Measurements from ENCODE around the gene THAP12.

The THAP12 gene

GRCh38 chr11:76371170-76371569, 9.8 kb downstream of the THAP12 start:
- no peaks in the 10 kb centered on the region for H3K27me3 ChIP-seq (ENCODE audit: control insufficient read depth, insufficient read depth, low read length)
- H3K9me3 ChIP-seq (ENCODE audit: control insufficient read depth, insufficient read depth, low read length) = no peaks in the 10 kb centered on the region
- H3K4me1 ChIP-seq (ENCODE audit: control insufficient read depth, insufficient read depth, low read length) = no peaks in the 10 kb centered on the region
- no peak overlapping the region for H3K9ac ChIP-seq (ENCODE audit: low read depth, low read length)
- H3K4me3 ChIP-seq (ENCODE audit: low read depth, low read length) = no peak overlapping the region
- no peaks in the 10 kb centered on the region for H3K36me3 ChIP-seq (ENCODE audit: control insufficient read depth, insufficient read depth, low read length)

GRCh38 chr11:76369406-76369805, 11.5 kb downstream of the THAP12 start:
- no peak overlapping the region for H3K9ac ChIP-seq (ENCODE audit: low read depth, low read length)
- no peaks in the 10 kb centered on the region for H3K27me3 ChIP-seq (ENCODE audit: control insufficient read depth, insufficient read depth, low read length)
- H3K36me3 ChIP-seq (ENCODE audit: control insufficient read depth, insufficient read depth, low read length) = no peaks in the 10 kb centered on the region
- H3K9me3 ChIP-seq (ENCODE audit: control insufficient read depth, insufficient read depth, low read length) = no peaks in the 10 kb centered on the region
- no peak overlapping the region for H3K4me3 ChIP-seq (ENCODE audit: low read depth, low read length)
- H3K4me1 ChIP-seq (ENCODE audit: control insufficient read depth, insufficient read depth, low read length) = peaks cover 2% of the 10 kb centered on the region

- H3K4me3 ChIP-seq (ENCODE audit: low read depth, low read length) = no peak overlapping the region
- H3K27me3 ChIP-seq (ENCODE audit: control insufficient read depth, insufficient read depth, low read length) = no peaks in the 10 kb centered on the region
- H3K36me3 ChIP-seq (ENCODE audit: control insufficient read depth, insufficient read depth, low read length) = no peaks in the 10 kb centered on the region
- H3K9ac ChIP-seq (ENCODE audit: low read depth, low read length) = no peak overlapping the region
- H3K9me3 ChIP-seq (ENCODE audit: control insufficient read depth, insufficient read depth, low read length) = no peaks in the 10 kb centered on the region
- H3K4me1 ChIP-seq (ENCODE audit: control insufficient read depth, insufficient read depth, low read length) = peaks cover 2% of the 10 kb centered on the region
These were observed 12.4 kb downstream of the THAP12 start for GRCh38 chr11:76368490-76368889.

GRCh38 chr11:76365038-76365679, 15.8 kb downstream of the THAP12 start:
- Histone ChIP-seq H3K9ac (ENCODE audit: low read depth, low read length) (no peak overlapping the region), H3K4me1 (ENCODE audit: control insufficient read depth, insufficient read depth, low read length) (peaks cover 2% of the 10 kb centered on the region), H3K36me3 (ENCODE audit: control insufficient read depth, insufficient read depth, low read length) (no peaks in the 10 kb centered on the region), H3K9me3 (ENCODE audit: control insufficient read depth, insufficient read depth, low read length) (no peaks in the 10 kb centered on the region), H3K4me3 (ENCODE audit: low read depth, low read length) (no peak overlapping the region), H3K27me3 (ENCODE audit: control insufficient read depth, insufficient read depth, low read length) (no peaks in the 10 kb centered on the region)

- Histone ChIP-seq H3K27me3 (ENCODE audit: control insufficient read depth, insufficient read depth, low read length) (no peaks in the 10 kb centered on the region), H3K36me3 (ENCODE audit: control insufficient read depth, insufficient read depth, low read length) (no peaks in the 10 kb centered on the region), H3K9me3 (ENCODE audit: control insufficient read depth, insufficient read depth, low read length) (no peaks in the 10 kb centered on the region)
These were observed 18.2 kb downstream of the THAP12 start for GRCh38 chr11:76362716-76363115.

GRCh38 chr11:76361776-76362175, 19.2 kb downstream of the THAP12 start:
- Histone ChIP-seq H3K4me1 (ENCODE audit: control insufficient read depth, insufficient read depth, low read length) (peaks cover 2% of the 10 kb centered on the region), H3K27me3 (ENCODE audit: control insufficient read depth, insufficient read depth, low read length) (no peaks in the 10 kb centered on the region), H3K9ac (ENCODE audit: low read depth, low read length) (no peak overlapping the region), H3K4me3 (ENCODE audit: low read depth, low read length) (no peak overlapping the region), H3K9me3 (ENCODE audit: control insufficient read depth, insufficient read depth, low read length) (no peaks in the 10 kb centered on the region), H3K36me3 (ENCODE audit: control insufficient read depth, insufficient read depth, low read length) (no peaks in the 10 kb centered on the region)

More at GRCh38 chr11:76362716-76363115, 18.2 kb downstream of the THAP12 start:
- Histone ChIP-seq H3K4me1 (ENCODE audit: control insufficient read depth, insufficient read depth, low read length) (peaks cover 2% of the 10 kb centered on the region), H3K9ac (ENCODE audit: low read depth, low read length) (no peak overlapping the region), H3K4me3 (ENCODE audit: low read depth, low read length) (no peak overlapping the region)

GRCh38 chr11:76361374-76361773, 19.6 kb downstream of the THAP12 start:
- Histone ChIP-seq H3K9ac (ENCODE audit: low read depth, low read length) (no peak overlapping the region), H3K4me3 (ENCODE audit: low read depth, low read length) (no peak overlapping the region), H3K36me3 (ENCODE audit: control insufficient read depth, insufficient read depth, low read length) (no peaks in the 10 kb centered on the region), H3K9me3 (ENCODE audit: control insufficient read depth, insufficient read depth, low read length) (no peaks in the 10 kb centered on the region), H3K4me1 (ENCODE audit: control insufficient read depth, insufficient read depth, low read length) (peaks cover 2% of the 10 kb centered on the region), H3K27me3 (ENCODE audit: control insufficient read depth, insufficient read depth, low read length) (no peaks in the 10 kb centered on the region)

- H3K9ac ChIP-seq (ENCODE audit: low read depth, low read length) = no peak overlapping the region
- no peak overlapping the region for H3K4me3 ChIP-seq (ENCODE audit: low read depth, low read length)
- no peaks in the 10 kb centered on the region for H3K27me3 ChIP-seq (ENCODE audit: control insufficient read depth, insufficient read depth, low read length)
- no peaks in the 10 kb centered on the region for H3K9me3 ChIP-seq (ENCODE audit: control insufficient read depth, insufficient read depth, low read length)
- no peaks in the 10 kb centered on the region for H3K36me3 ChIP-seq (ENCODE audit: control insufficient read depth, insufficient read depth, low read length)
- no peaks in the 10 kb centered on the region for H3K4me1 ChIP-seq (ENCODE audit: control insufficient read depth, insufficient read depth, low read length)
These were observed 25.8 kb downstream of the THAP12 start for GRCh38 chr11:76355172-76355571.

- Histone ChIP-seq H3K4me3 (ENCODE audit: low read depth, low read length) (no peak overlapping the region), H3K9ac (ENCODE audit: low read depth, low read length) (no peak overlapping the region), H3K4me1 (ENCODE audit: control insufficient read depth, insufficient read depth, low read length) (no peaks in the 10 kb centered on the region), H3K36me3 (ENCODE audit: control insufficient read depth, insufficient read depth, low read length) (no peaks in the 10 kb centered on the region), H3K9me3 (ENCODE audit: control insufficient read depth, insufficient read depth, low read length) (no peaks in the 10 kb centered on the region), H3K27me3 (ENCODE audit: control insufficient read depth, insufficient read depth, low read length) (no peaks in the 10 kb centered on the region)
These were observed 32.6 kb downstream of the THAP12 start for GRCh38 chr11:76348348-76348747.

GRCh38 chr11:76347466-76347865, 33.5 kb downstream of the THAP12 start:
- no peaks in the 10 kb centered on the region for H3K27me3 ChIP-seq (ENCODE audit: control insufficient read depth, insufficient read depth, low read length)
- H3K9ac ChIP-seq (ENCODE audit: low read depth, low read length) = no peak overlapping the region

GRCh38 chr11:76339221-76339620, 41.7 kb downstream of the THAP12 start:
- Histone ChIP-seq H3K36me3 (ENCODE audit: control insufficient read depth, insufficient read depth, low read length) (peaks cover 2% of the 10 kb centered on the region), H3K4me1 (ENCODE audit: control insufficient read depth, insufficient read depth, low read length) (no peaks in the 10 kb centered on the region), H3K9ac (ENCODE audit: low read depth, low read length) (no peak overlapping the region), H3K9me3 (ENCODE audit: control insufficient read depth, insufficient read depth, low read length) (no peaks in the 10 kb centered on the region), H3K27me3 (ENCODE audit: control insufficient read depth, insufficient read depth, low read length) (no peaks in the 10 kb centered on the region), H3K4me3 (ENCODE audit: low read depth, low read length) (no peak overlapping the region)

More at GRCh38 chr11:76347466-76347865, 33.5 kb downstream of the THAP12 start:
- H3K36me3 ChIP-seq (ENCODE audit: control insufficient read depth, insufficient read depth, low read length) = no peaks in the 10 kb centered on the region
- no peaks in the 10 kb centered on the region for H3K9me3 ChIP-seq (ENCODE audit: control insufficient read depth, insufficient read depth, low read length)
- H3K4me3 ChIP-seq (ENCODE audit: low read depth, low read length) = no peak overlapping the region
- no peaks in the 10 kb centered on the region for H3K4me1 ChIP-seq (ENCODE audit: control insufficient read depth, insufficient read depth, low read length)

GRCh38 chr11:76337923-76338322, 43.0 kb downstream of the THAP12 start:
- Histone ChIP-seq H3K9ac (ENCODE audit: low read depth, low read length) (no peak overlapping the region), H3K36me3 (ENCODE audit: control insufficient read depth, insufficient read depth, low read length) (peaks cover 2% of the 10 kb centered on the region), H3K4me1 (ENCODE audit: control insufficient read depth, insufficient read depth, low read length) (no peaks in the 10 kb centered on the region), H3K4me3 (ENCODE audit: low read depth, low read length) (no peak overlapping the region), H3K27me3 (ENCODE audit: control insufficient read depth, insufficient read depth, low read length) (no peaks in the 10 kb centered on the region), H3K9me3 (ENCODE audit: control insufficient read depth, insufficient read depth, low read length) (peaks cover 3% of the 10 kb centered on the region)

Data from iPS-15b (cell line).